VCaP (cell line): ENCODE measurements around the gene GORASP2.

Experiments used
- H3K27ac ChIP-seq: fragments of 450-650 bp; 2 replicates; pipeline ENCODE4 v1.5.1; 2017
- CTCF ChIP-seq: fragments of 450-650 bp; conservative IDR thresholded peaks from 2 replicates; pipeline ENCODE4 v1.5.1; 2017; ENCODE audit warnings: mild to moderate bottlenecking, moderate library complexity

The GORASP2 gene

GRCh38 chr2:170973492-170974303, 44.6 kb downstream of the GORASP2 start:
- TF ChIP-seq CTCF = peak; percentile 97

GRCh38 chr2:170974304-170974993, 45.4 kb downstream of the GORASP2 start:
- peak overlapping the region; percentile 88; the same call in 1 of the 2 replicates for H3K27ac ChIP-seq
- no peak for TF ChIP-seq CTCF

More at GRCh38 chr2:170973492-170974303, 44.6 kb downstream of the GORASP2 start:
- peak overlapping the region; percentile 88 for H3K27ac ChIP-seq

- no peak for TF ChIP-seq CTCF
- H3K27ac ChIP-seq = no peak overlapping the region
Observed at GRCh38 chr2:170975127-170975942, 46.3 kb downstream of the GORASP2 start.

GRCh38 chr2:170975943-170976270, 46.9 kb downstream of the GORASP2 start:
- TF ChIP-seq CTCF = no peak
- H3K27ac ChIP-seq = no peak overlapping the region

GRCh38 chr2:170984079-170984478, 55.0 kb downstream of the GORASP2 start:
- H3K27ac ChIP-seq = no peak overlapping the region
- TF ChIP-seq CTCF = no peak

GRCh38 chr2:170985407-170985806, 56.4 kb downstream of the GORASP2 start:
- no peak for TF ChIP-seq CTCF
- no peak overlapping the region for H3K27ac ChIP-seq
